ENCODE results near the gene KDM4B. TPM values are rescaled to one million over a fixed set of nuclear protein-coding genes. Genes with fewer than 3 reads are reported as not detected.
"Not testable (repeated sequence)": the region's sequence is repeated elsewhere in the genome, so short reads cannot be mapped to it uniquely, and the experiment has no call there.

KDM4B gene
- total RNA-seq, 1 experiment from 2014 or later = 35.9 TPM

GRCh38 chr19:5194641-5195040 is 225.7 kb downstream of the KDM4B start:
- TF ChIP-seq SP1 (IDR thresholded peaks at IDR 0.05; ENCODE audit: low read depth) (no peak), ZBTB33 (IDR thresholded peaks at IDR 0.05; ENCODE audit: extremely low read depth, insufficient replicate concordance, low read length) (no peak), JUND (IDR thresholded peaks at IDR 0.05) (no peak), RAD21 (IDR thresholded peaks at IDR 0.05; ENCODE audit: low read depth) (no peak), CTCF (IDR thresholded peaks at IDR 0.05 in 2 of 3, conservative IDR thresholded peaks at IDR 0.05 in 1 of 3; ENCODE audit: borderline replicate concordance in 1 of 3, insufficient read depth in 1 of 3, low read depth in 2 of 3, low read length in 2 of 3) (no peak), FOSL1 (IDR thresholded peaks at IDR 0.05; ENCODE audit: low read depth) (no peak)
- H3K9me2 ChIP-seq (ENCODE audit: insufficient read depth) = no peaks in the 10 kb centered on the region
- no peak overlapping the region for H3K27ac ChIP-seq (ENCODE audit: low read depth, low read length)
- H2AFZ ChIP-seq (ENCODE audit: low read depth, low read length, poor library complexity, severe bottlenecking) = no peak overlapping the region
- no peaks in the 10 kb centered on the region for H3K36me3 ChIP-seq (ENCODE audit: control insufficient read depth in 1 of 2, insufficient read depth in 2 of 2, low read length in 2 of 2)
- H3K9me3 ChIP-seq (ENCODE audit: control insufficient read depth in 1 of 2, insufficient read depth in 1 of 2, low read depth in 1 of 2, low read length in 2 of 2) = no peaks in the 10 kb centered on the region
- intact Hi-C loops (cut with micrococcal nuclease) = no loop called here
- H3K4me2 ChIP-seq (ENCODE audit: low read length) = no peak overlapping the region
- DNase-seq (ENCODE audit: low read depth, low spot score) = no peak
- H3K27me3 ChIP-seq (ENCODE audit: insufficient read depth, low read length) = no peaks in the 10 kb centered on the region
- no peak overlapping the region for H3K4me3 ChIP-seq (replicated peaks in 1 of 2; ENCODE audit: low read depth in 1 of 2, low read length in 2 of 2)
- ChIA-PET POLR2A (no interaction called here), RAD21 (ENCODE audit: low non-redundant PET in 1 of 2, low total read pairs in 2 of 2, uncharacterized antibody in 2 of 2, unreplicated experiment in 2 of 2) (no interaction called here), CTCF (no interaction called here)
- ATAC-seq = no peak
- H3K4me1 ChIP-seq (ENCODE audit: control insufficient read depth in 1 of 2, insufficient read depth in 2 of 2, low read length in 2 of 2) = peaks cover 0 to 6% of the 10 kb centered on the region in 2 experiments; a peak in 1 of 4 replicates
- no peaks in the 10 kb centered on the region for H3K79me2 ChIP-seq (ENCODE audit: insufficient read depth, low read length)
- no peak overlapping the region for H3K9ac ChIP-seq (ENCODE audit: low read length)
- no TSS peak for BruUV-seq (replicated peaks)
- H4K20me1 ChIP-seq (ENCODE audit: insufficient read depth) = no peaks in the 10 kb centered on the region

GRCh38 chr19:5195587-5195986 is 226.7 kb downstream of the KDM4B start:
- H3K36me3 ChIP-seq (ENCODE audit: control insufficient read depth in 1 of 2, insufficient read depth in 2 of 2, low read length in 2 of 2); H3K27me3 ChIP-seq (ENCODE audit: insufficient read depth, low read length); H4K20me1 ChIP-seq (ENCODE audit: insufficient read depth); H3K9me3 ChIP-seq (ENCODE audit: control insufficient read depth in 1 of 2, insufficient read depth in 1 of 2, low read depth in 1 of 2, low read length in 2 of 2); POLR2A ChIA-PET; H3K9ac ChIP-seq (ENCODE audit: low read length); H3K27ac ChIP-seq (ENCODE audit: low read depth, low read length); intact Hi-C loops (cut with micrococcal nuclease); H3K4me2 ChIP-seq (ENCODE audit: low read length); DNase-seq (ENCODE audit: low read depth, low spot score); H3K9me2 ChIP-seq (ENCODE audit: insufficient read depth); H3K4me1 ChIP-seq (ENCODE audit: control insufficient read depth in 1 of 2, insufficient read depth in 2 of 2, low read length in 2 of 2); H3K4me3 ChIP-seq (replicated peaks in 1 of 2; ENCODE audit: low read depth in 1 of 2, low read length in 2 of 2); RAD21 ChIA-PET (ENCODE audit: low non-redundant PET in 1 of 2, low total read pairs in 2 of 2, uncharacterized antibody in 2 of 2, unreplicated experiment in 2 of 2); H3K79me2 ChIP-seq (ENCODE audit: insufficient read depth, low read length); BruUV-seq (replicated peaks); ATAC-seq; CTCF ChIA-PET; H2AFZ ChIP-seq (ENCODE audit: low read depth, low read length, poor library complexity, severe bottlenecking): not testable (repeated sequence)

Data from HCT116 (cell line).